H9 (cell line): ENCODE results near the gene PES1. TPM values are rescaled to one million over a fixed set of nuclear protein-coding genes. Genes with fewer than 3 reads are reported as not detected.

Source experiments
- DNase-seq: peaks from one replicate; pipeline ENCODE4 v3.0.0-alpha.2; 2017
- H2AFZ ChIP-seq: one replicate; pipeline ENCODE4 v1.6.1; 2013; ENCODE audit warnings: mild to moderate bottlenecking, low read length, control low read depth, moderate library complexity
- H2AK5ac ChIP-seq: 2 replicates; pipeline ENCODE4 v1.6.1; 2013; ENCODE audit warnings: low read length, control low read depth, mixed read lengths; ENCODE audit not compliant: insufficient read length
- H2BK120ac ChIP-seq: one replicate; pipeline ENCODE4 v1.6.1; 2013; ENCODE audit warnings: low read depth, mild to moderate bottlenecking, low read length, control low read depth, inconsistent platforms; ENCODE audit not compliant: poor library complexity, severe bottlenecking
- H2BK12ac ChIP-seq: 2 replicates; pipeline ENCODE4 v1.6.1; 2013; ENCODE audit warnings: low read length, control low read depth, mixed read lengths, low read depth; ENCODE audit not compliant: insufficient read length
- H2BK15ac ChIP-seq: 2 replicates; pipeline ENCODE4 v1.6.1; 2013; ENCODE audit warnings: low read depth, low read length, control low read depth
- H2BK20ac ChIP-seq: one replicate; pipeline ENCODE4 v1.6.1; 2013; ENCODE audit warnings: low read depth, mild to moderate bottlenecking, low read length, control low read depth, inconsistent platforms; ENCODE audit not compliant: poor library complexity, severe bottlenecking
- H2BK5ac ChIP-seq: 2 replicates; pipeline ENCODE4 v1.6.1; 2013; ENCODE audit warnings: low read length, control low read depth, mixed read lengths; ENCODE audit not compliant: insufficient read length
- H3K14ac ChIP-seq: 2 replicates; pipeline ENCODE4 v1.6.1; 2013; ENCODE audit warnings: low read length, control low read depth; ENCODE audit not compliant: insufficient read depth
- H3K18ac ChIP-seq: 2 replicates; pipeline ENCODE4 v1.6.1; 2013; ENCODE audit warnings: low read depth, mild to moderate bottlenecking, mixed read lengths, low read length, control low read depth; ENCODE audit not compliant: insufficient read length
- H3K23ac ChIP-seq: 2 replicates; pipeline ENCODE4 v1.6.1; 2013; ENCODE audit warnings: low read length, control low read depth, mixed read lengths, low read depth; ENCODE audit not compliant: insufficient read length
- H3K23me2 ChIP-seq: 2 replicates; pipeline ENCODE4 v1.6.1; 2013; ENCODE audit warnings: low read depth, mild to moderate bottlenecking, mixed read lengths, low read length, control low read depth; ENCODE audit not compliant: insufficient read length, poor library complexity, severe bottlenecking
- H3K27ac ChIP-seq: 2 replicates; pipeline ENCODE4 v1.5.1; 2013; ENCODE audit warnings: low read length, control low read depth, mixed read lengths, low read depth; ENCODE audit not compliant: insufficient read length
- H3K27me3 ChIP-seq: 2 replicates; pipeline ENCODE4 v1.6.1; 2013; ENCODE audit warnings: low read length, control low read depth, inconsistent platforms; ENCODE audit not compliant: insufficient read depth
- H3K4ac ChIP-seq: 2 replicates; pipeline ENCODE4 v1.6.1; 2013; ENCODE audit warnings: low read depth, mild to moderate bottlenecking, control low read depth, inconsistent platforms, low read length, moderate library complexity
- H3K4me1 ChIP-seq: 2 replicates; pipeline ENCODE4 v1.6.1; 2013; ENCODE audit warnings: low read length, control low read depth, inconsistent platforms; ENCODE audit not compliant: insufficient read depth
- H3K4me2 ChIP-seq: 2 replicates; pipeline ENCODE4 v1.6.1; 2013; ENCODE audit warnings: low read length, control low read depth, mixed read lengths; ENCODE audit not compliant: insufficient read length, insufficient read depth
- H3K56ac ChIP-seq: 2 replicates; pipeline ENCODE4 v1.6.1; 2013; ENCODE audit warnings: low read depth, mild to moderate bottlenecking, mixed read lengths, low read length, control low read depth; ENCODE audit not compliant: insufficient read length
- H3K79me1 ChIP-seq: 2 replicates; pipeline ENCODE4 v1.6.1; 2013; ENCODE audit warnings: low read depth, mild to moderate bottlenecking, moderate library complexity, low read length, control low read depth, inconsistent platforms; ENCODE audit not compliant: insufficient read depth, poor library complexity, severe bottlenecking
- H3K79me2 ChIP-seq: 2 replicates; pipeline ENCODE4 v1.6.1; 2013; ENCODE audit warnings: low read length, control low read depth, inconsistent platforms; ENCODE audit not compliant: insufficient read depth
- H3K9ac ChIP-seq: 2 replicates; pipeline ENCODE4 v1.6.1; 2013; ENCODE audit warnings: low read length, control low read depth, mixed read lengths; ENCODE audit not compliant: insufficient read length; ENCODE audit errors: extremely low read depth
- H3K9me3 ChIP-seq: one replicate; pipeline ENCODE4 v1.6.1; 2013; ENCODE audit warnings: low read depth, low read length, inconsistent platforms; ENCODE audit not compliant: control insufficient read depth
- H3T11ph ChIP-seq: one replicate; pipeline ENCODE4 v1.6.1; 2013; ENCODE audit warnings: mild to moderate bottlenecking, low read length, control low read depth, inconsistent platforms
- H4K20me1 ChIP-seq: one replicate; pipeline ENCODE4 v1.6.1; 2013; ENCODE audit not compliant: control insufficient read depth, insufficient read length, insufficient read depth
- H4K5ac ChIP-seq: 2 replicates; pipeline ENCODE4 v1.6.1; 2013; ENCODE audit warnings: low read depth, mild to moderate bottlenecking, mixed read lengths, low read length, control low read depth; ENCODE audit not compliant: insufficient read length
- H4K8ac ChIP-seq: replicated peaks from 2 replicates; pipeline ENCODE4 v1.6.1; 2013; ENCODE audit warnings: low read length, control low read depth, mixed read lengths, low read depth; ENCODE audit not compliant: insufficient read length
- H4K91ac ChIP-seq: 2 replicates; pipeline ENCODE4 v1.6.1; 2013; ENCODE audit warnings: low read depth, mild to moderate bottlenecking, moderate library complexity, mixed read lengths, low read length, control low read depth; ENCODE audit not compliant: insufficient read length
- H3K27ac Mint-ChIP-seq, 3 experiments: 2 replicates in 2 of 3; 3 replicates in 1 of 3; pipeline ENCODE4 v1.8.0; 2020 to 2021; ENCODE audit warnings: mixed read lengths in 3 of 3, mild to moderate bottlenecking in 1 of 3, moderate library complexity in 1 of 3
- H3K27me3 Mint-ChIP-seq: 2 replicates; pipeline ENCODE4 v1.8.0; 2021; ENCODE audit warnings: low read depth, mild to moderate bottlenecking, moderate library complexity, mixed read lengths
- H3K36me3 Mint-ChIP-seq, 3 experiments: 2 replicates in 2 of 3; 3 replicates in 1 of 3; pipeline ENCODE4 v1.8.0; 2020 to 2021; ENCODE audit warnings: low read depth in 3 of 3, mixed read lengths in 3 of 3; ENCODE audit not compliant: insufficient read depth in 1 of 3
- H3K4me1 Mint-ChIP-seq, 2 experiments: 2 replicates each; pipeline ENCODE4 v1.8.0; 2020; ENCODE audit warnings: mixed read lengths in 2 of 2
- H3K4me3 Mint-ChIP-seq, 2 experiments: 2 replicates in 1 of 2; 3 replicates in 1 of 2; pipeline ENCODE4 v1.8.0; 2020 to 2021; ENCODE audit warnings: mild to moderate bottlenecking in 2 of 2, mixed read lengths in 2 of 2, moderate library complexity in 1 of 2
- H3K9me3 Mint-ChIP-seq, 2 experiments: 2 replicates in 1 of 2; 3 replicates in 1 of 2; pipeline ENCODE4 v1.8.0; 2020; ENCODE audit warnings: mild to moderate bottlenecking in 2 of 2, mixed read lengths in 2 of 2, moderate library complexity in 1 of 2
- CTCF ChIP-seq: fragments of 200-600 bp; sonication (generic); conservative IDR thresholded peaks from 3 replicates; pipeline ENCODE4 v1.8.0; 2021; ENCODE audit warnings: antibody characterized with exemption, mild to moderate bottlenecking
- WGBS: extraction: QIAGEN DNeasy Blood & Tissue Kit; methylation state at CpG from one replicate; pipeline ENCODE4 v1.1.7; 2013; ENCODE audit warnings: missing lambda C conversion rate, low lambda C conversion rate, mixed read lengths; ENCODE audit not compliant: insufficient read length; ENCODE audit errors: extremely low coverage; 5-methylcytosine and 5-hydroxymethylcytosine counted together
- total RNA-seq: library from RNA; stranded (reverse); gene quantifications from 2 replicates; pipeline ENCODE4 v1.2.1, GENCODE V29; 2021

PES1 gene
- total RNA-seq, 1 experiment from 2014 or later: 133 TPM

GRCh38 chr22:30537083-30537731 lies 54.5 kb downstream of the PES1 start:
- Histone ChIP-seq H4K8ac (no peak overlapping the region), H3K9me3 (no peaks in the 10 kb centered on the region), H3T11ph (no peak overlapping the region), H2BK5ac (no peak overlapping the region), H2BK15ac (no peak overlapping the region), H4K20me1 (no peaks in the 10 kb centered on the region), H2AK5ac (no peak overlapping the region), H2BK12ac (no peak overlapping the region), H4K91ac (no peak overlapping the region), H2BK120ac (no peak overlapping the region), H3K79me1 (no peaks in the 10 kb centered on the region), H3K56ac (no peak overlapping the region), H3K27ac (no peak overlapping the region), H3K27me3 (no peaks in the 10 kb centered on the region), H4K5ac (no peak overlapping the region), H3K9ac (no peak overlapping the region), H3K4me1 (no peaks in the 10 kb centered on the region), H3K23me2 (no peaks in the 10 kb centered on the region), H3K4ac (no peak overlapping the region), H2BK20ac (no peak overlapping the region), H3K18ac (no peak overlapping the region), H3K79me2 (no peaks in the 10 kb centered on the region), H2AFZ (no peak overlapping the region), H3K23ac (no peak overlapping the region), H3K4me2 (no peak overlapping the region), H3K14ac (no peak overlapping the region)
- TF ChIP-seq CTCF: no peak
- peaks cover 6% of the 10 kb centered on the region for H3K27me3 Mint-ChIP-seq
- H3K4me3 Mint-ChIP-seq: no peak overlapping the region
- H3K36me3 Mint-ChIP-seq: no peaks in the 10 kb centered on the region; a peak in 1 of 7 replicates
- WGBS: no CpG with 5 or more reads among the region's 9 CpGs
- peak overlapping the region in 2 of 3 experiments; percentile 19 to 43; a peak in 3 of 7 replicates for H3K27ac Mint-ChIP-seq
- DNase-seq: no peak
- H3K9me3 Mint-ChIP-seq: no peaks in the 10 kb centered on the region
- peaks cover 11 to 20% of the 10 kb centered on the region in 2 experiments for H3K4me1 Mint-ChIP-seq
